ENCODE data around the gene WTIP.

WTIP gene

DNA sequence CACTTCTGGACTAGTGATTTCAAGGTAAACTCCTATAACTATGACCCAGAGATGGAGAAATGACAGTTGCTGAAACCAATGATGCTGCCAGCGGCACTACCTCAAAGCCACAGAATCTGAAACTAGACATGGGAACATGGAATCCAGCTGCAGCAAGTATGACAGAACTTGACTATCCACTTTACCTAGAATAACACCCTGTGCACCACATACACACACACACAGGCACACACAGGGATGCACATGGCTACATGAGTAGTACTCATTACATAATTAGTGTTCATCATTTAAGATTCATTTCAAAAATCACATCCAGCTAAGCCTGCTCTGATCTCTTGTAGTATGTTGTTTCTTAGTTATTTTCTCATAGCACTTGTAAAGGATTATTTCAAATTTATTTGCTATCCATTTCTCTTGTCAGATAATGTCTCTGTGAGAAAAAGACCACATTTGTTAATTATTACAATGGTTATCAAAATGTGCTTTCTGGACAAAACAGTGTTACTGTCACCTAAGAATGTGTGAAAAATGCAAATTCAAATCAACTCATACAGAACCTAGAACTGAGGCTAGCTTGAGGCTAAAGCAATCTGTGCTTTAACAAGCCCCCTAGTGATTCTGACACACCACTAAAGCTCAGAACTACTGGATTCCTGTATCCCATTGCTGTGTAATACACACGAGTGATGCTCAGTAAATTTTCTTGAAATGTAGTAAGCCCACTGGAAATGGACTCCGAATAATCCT lies 59.4 kb downstream of the WTIP start:
- Histone ChIP-seq H3K4me3 (ENCODE audit: low read depth in 1 of 2, low read length in 2 of 2) (no peak overlapping the region), H3K36me3 (ENCODE audit: control insufficient read depth in 1 of 2, insufficient read depth in 2 of 2, low read length in 2 of 2) (no peaks in the 10 kb centered on the region), H3K9me3 (ENCODE audit: control insufficient read depth in 1 of 2, low read length in 2 of 2) (peaks cover 0 to 5% of the 10 kb centered on the region in 2 donors), H3K27ac (ENCODE audit: low read length) (no peak overlapping the region), H3K27me3 (ENCODE audit: low read depth, low read length) (no peaks in the 10 kb centered on the region), H3K4me1 (ENCODE audit: control insufficient read depth in 1 of 2, insufficient read depth in 2 of 2, low read length in 2 of 2) (no peaks in the 10 kb centered on the region)

DNA sequence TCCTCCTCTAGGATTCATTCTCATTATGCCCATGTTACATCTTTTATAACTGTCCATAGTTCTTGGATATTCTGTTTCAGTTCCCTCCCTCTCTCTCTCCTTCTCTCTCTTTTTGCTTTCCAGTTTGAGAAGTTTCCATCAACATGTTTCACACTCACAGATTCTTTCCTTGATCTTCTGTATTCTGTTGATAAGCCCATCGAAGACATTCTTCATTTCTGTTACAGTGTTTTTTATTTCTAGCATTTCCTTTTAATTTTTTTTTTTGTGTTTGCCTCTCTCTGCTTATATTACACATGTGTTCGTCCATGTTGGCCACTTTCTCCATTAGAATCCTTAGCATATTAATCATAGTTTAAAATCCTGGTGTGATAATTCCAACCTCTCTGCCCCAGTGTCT lies 68.3 kb downstream of the WTIP start:
- Histone ChIP-seq H3K27ac (ENCODE audit: low read length) (no peak overlapping the region), H3K4me3 (ENCODE audit: low read depth in 1 of 2, low read length in 2 of 2) (no peak overlapping the region), H3K36me3 (ENCODE audit: control insufficient read depth in 1 of 2, insufficient read depth in 2 of 2, low read length in 2 of 2) (no peaks in the 10 kb centered on the region), H3K27me3 (ENCODE audit: low read depth, low read length) (no peaks in the 10 kb centered on the region), H3K9me3 (ENCODE audit: control insufficient read depth in 1 of 2, low read length in 2 of 2) (peaks cover 0 to 16% of the 10 kb centered on the region in 2 donors), H3K4me1 (ENCODE audit: control insufficient read depth in 1 of 2, insufficient read depth in 2 of 2, low read length in 2 of 2) (no peaks in the 10 kb centered on the region)

DNA sequence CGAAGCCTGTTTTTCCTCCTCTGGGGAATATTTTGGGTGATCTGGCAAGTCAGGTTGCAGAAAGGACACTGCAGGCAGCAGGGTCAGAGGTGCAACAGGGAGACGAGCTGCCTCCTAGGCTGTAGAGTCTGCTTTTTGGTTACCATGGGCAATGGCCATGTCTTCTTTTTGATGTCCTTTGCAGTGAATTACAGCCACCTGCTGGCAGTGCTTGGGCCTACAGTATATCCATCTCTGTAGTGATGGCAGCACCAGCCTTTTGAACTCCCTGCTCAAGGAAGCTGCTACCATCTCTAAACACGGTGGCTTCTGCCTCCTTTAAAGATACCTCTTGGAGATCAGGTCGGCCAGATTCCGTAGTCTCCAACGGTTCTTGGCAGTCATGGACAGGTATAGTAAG lies 73.9 kb downstream of the WTIP start:
- Histone ChIP-seq H3K36me3 (ENCODE audit: control insufficient read depth in 1 of 2, insufficient read depth in 2 of 2, low read length in 2 of 2) (no peaks in the 10 kb centered on the region), H3K4me3 (ENCODE audit: low read depth in 1 of 2, low read length in 2 of 2) (no peak overlapping the region), H3K9me3 (ENCODE audit: control insufficient read depth in 1 of 2, low read length in 2 of 2) (peaks cover 0 to 6% of the 10 kb centered on the region in 2 donors), H3K27me3 (ENCODE audit: low read depth, low read length) (peaks cover 5% of the 10 kb centered on the region), H3K4me1 (ENCODE audit: control insufficient read depth in 1 of 2, insufficient read depth in 2 of 2, low read length in 2 of 2) (no peaks in the 10 kb centered on the region), H3K27ac (ENCODE audit: low read length) (no peak overlapping the region)

DNA sequence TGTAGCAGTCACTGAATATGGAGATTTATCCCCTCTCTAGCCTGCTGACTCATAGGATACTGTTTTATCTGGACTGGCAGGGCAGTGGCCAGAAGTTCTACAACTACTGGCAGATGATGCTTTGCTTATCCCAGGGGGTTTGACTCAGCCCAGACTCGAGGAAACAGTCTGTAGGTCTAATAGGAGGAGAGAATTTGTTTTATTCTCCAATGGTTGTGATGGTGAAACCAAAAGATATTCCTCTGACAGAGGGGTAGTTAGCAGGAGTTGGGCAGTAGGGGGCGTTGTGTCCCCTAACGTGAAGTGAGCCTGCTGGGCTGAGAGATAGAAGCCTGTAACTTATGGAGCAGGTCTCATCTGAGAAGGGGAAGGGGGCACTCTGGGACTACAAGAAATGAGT lies 74.9 kb downstream of the WTIP start:
- H3K36me3 ChIP-seq (ENCODE audit: control insufficient read depth in 1 of 2, insufficient read depth in 2 of 2, low read length in 2 of 2), result no peaks in the 10 kb centered on the region
- H3K4me3 ChIP-seq (ENCODE audit: low read depth in 1 of 2, low read length in 2 of 2), result no peak overlapping the region
- H3K4me1 ChIP-seq (ENCODE audit: control insufficient read depth in 1 of 2, insufficient read depth in 2 of 2, low read length in 2 of 2), result no peaks in the 10 kb centered on the region
- H3K9me3 ChIP-seq (ENCODE audit: control insufficient read depth in 1 of 2, low read length in 2 of 2), result peaks cover 0 to 6% of the 10 kb centered on the region in 2 donors
- peaks cover 5% of the 10 kb centered on the region for H3K27me3 ChIP-seq (ENCODE audit: low read depth, low read length)
- H3K27ac ChIP-seq (ENCODE audit: low read length), result no peak overlapping the region

DNA sequence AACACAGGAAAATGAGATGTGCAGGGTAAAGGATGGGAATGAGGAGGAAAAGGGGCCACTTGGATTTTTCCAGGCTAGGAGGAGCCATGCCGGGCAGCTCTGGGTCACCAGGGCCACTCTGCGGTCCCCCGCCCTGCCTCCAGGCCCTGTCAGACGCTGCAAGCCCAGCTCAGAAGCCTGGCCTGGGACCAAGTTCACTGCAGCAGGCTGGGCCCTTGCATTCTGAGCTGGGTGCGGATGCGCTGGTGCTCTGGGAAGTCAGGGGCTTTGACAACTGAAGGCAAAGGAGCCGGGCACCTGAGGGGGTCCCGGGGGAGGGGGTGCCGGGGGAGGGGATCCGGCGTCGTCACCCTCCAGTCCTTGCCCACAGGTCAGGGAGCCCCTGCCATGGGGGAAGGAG lies 77.5 kb downstream of the WTIP start:
- Histone ChIP-seq H3K9me3 (ENCODE audit: control insufficient read depth in 1 of 2, low read length in 2 of 2) (peaks cover 0 to 9% of the 10 kb centered on the region in 2 donors), H3K36me3 (ENCODE audit: control insufficient read depth in 1 of 2, insufficient read depth in 2 of 2, low read length in 2 of 2) (no peaks in the 10 kb centered on the region), H3K27me3 (ENCODE audit: low read depth, low read length) (peaks cover 5% of the 10 kb centered on the region), H3K4me3 (ENCODE audit: low read depth in 1 of 2, low read length in 2 of 2) (no peak overlapping the region), H3K4me1 (ENCODE audit: control insufficient read depth in 1 of 2, insufficient read depth in 2 of 2, low read length in 2 of 2) (no peaks in the 10 kb centered on the region), H3K27ac (ENCODE audit: low read length) (no peak overlapping the region)

DNA sequence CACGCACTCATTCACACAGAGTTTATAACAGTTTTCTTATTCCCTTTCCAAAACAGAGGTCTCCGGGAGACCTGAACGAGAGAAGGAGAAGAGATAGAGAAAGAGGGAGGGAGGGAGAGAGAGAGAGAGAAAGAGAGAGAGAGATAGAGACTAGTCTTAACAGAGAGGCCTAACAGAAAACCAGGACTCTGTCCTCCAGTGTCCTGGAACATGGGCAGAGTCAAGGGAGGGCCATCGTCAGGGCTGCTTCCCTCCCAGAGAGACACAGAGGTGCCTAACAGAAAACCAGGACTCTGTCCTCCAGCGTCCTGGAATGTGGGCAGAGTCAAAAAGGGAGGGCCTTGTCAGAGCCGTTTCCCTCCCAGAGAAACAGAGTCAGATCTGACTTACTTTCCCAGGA lies 78.7 kb downstream of the WTIP start:
- H3K4me1 ChIP-seq (ENCODE audit: control insufficient read depth in 1 of 2, insufficient read depth in 2 of 2, low read length in 2 of 2), result no peaks in the 10 kb centered on the region
- H3K27ac ChIP-seq (ENCODE audit: low read length), result no peak overlapping the region
- H3K4me3 ChIP-seq (ENCODE audit: low read depth in 1 of 2, low read length in 2 of 2), result no peak overlapping the region
- peaks cover 5% of the 10 kb centered on the region for H3K27me3 ChIP-seq (ENCODE audit: low read depth, low read length)
- H3K36me3 ChIP-seq (ENCODE audit: control insufficient read depth in 1 of 2, insufficient read depth in 2 of 2, low read length in 2 of 2), result no peaks in the 10 kb centered on the region
- H3K9me3 ChIP-seq (ENCODE audit: control insufficient read depth in 1 of 2, low read length in 2 of 2), result peaks cover 0 to 13% of the 10 kb centered on the region in 2 donors
